Measurements from ENCODE around the gene TP53BP1. TPM values are rescaled to one million over a fixed set of nuclear protein-coding genes. Genes with fewer than 3 reads are reported as not detected.

The TP53BP1 gene
- polyA plus RNA-seq, 3 donors from 2014 or later = 0.55 to 7.8 (median 3.0) TPM

- no peak overlapping the region for H3K4me3 Mint-ChIP-seq
- no peaks in the 10 kb centered on the region for H3K36me3 Mint-ChIP-seq
- H3K27ac Mint-ChIP-seq = no peak overlapping the region
- no peak for DNase-seq
- no peaks in the 10 kb centered on the region for H3K9me3 Mint-ChIP-seq
- H3K27me3 Mint-ChIP-seq (ENCODE audit: low read depth in 3 of 3) = peaks cover 0 to 3% (median 0%) of the 10 kb centered on the region in 3 donors
- no peaks in the 10 kb centered on the region for H3K4me1 Mint-ChIP-seq
These were observed 32.2 kb upstream of the TP53BP1 start for GRCh38 chr15:43525131-43525530.

GRCh38 chr15:43524254-43524845 is 31.4 kb upstream of the TP53BP1 start:
- Mint-ChIP-seq H3K4me3 (no peak overlapping the region), H3K4me1 (no peaks in the 10 kb centered on the region), H3K27ac (peak overlapping the region in 1 of 6 donors; percentile 35), H3K36me3 (no peaks in the 10 kb centered on the region), H3K9me3 (no peaks in the 10 kb centered on the region), H3K27me3 (ENCODE audit: low read depth in 3 of 3) (peaks cover 0 to 7% (median 0%) of the 10 kb centered on the region in 3 donors)
- no peak for DNase-seq

- Mint-ChIP-seq H3K27me3 (ENCODE audit: low read depth in 3 of 3) (peaks cover 0 to 9% (median 3%) of the 10 kb centered on the region in 3 donors), H3K4me3 (no peak overlapping the region), H3K9me3 (no peaks in the 10 kb centered on the region), H3K36me3 (no peaks in the 10 kb centered on the region), H3K27ac (no peak overlapping the region), H3K4me1 (peaks cover 0 to under 1% of the 10 kb centered on the region in 2 donors)
- DNase-seq = no peak
These were observed 30.7 kb upstream of the TP53BP1 start for GRCh38 chr15:43523646-43524045.

GRCh38 chr15:43522247-43522646 is 29.3 kb upstream of the TP53BP1 start:
- DNase-seq = no peak
- Mint-ChIP-seq H3K4me1 (peaks cover 6 to 12% of the 10 kb centered on the region in 2 donors), H3K36me3 (no peaks in the 10 kb centered on the region), H3K27ac (no peak overlapping the region), H3K9me3 (no peaks in the 10 kb centered on the region), H3K27me3 (ENCODE audit: low read depth in 3 of 3) (peaks cover 0 to 16% (median 5%) of the 10 kb centered on the region in 3 donors), H3K4me3 (no peak overlapping the region)

- no peak overlapping the region for H3K27ac Mint-ChIP-seq
- peaks cover 0 to 16% (median 8%) of the 10 kb centered on the region in 3 donors for H3K27me3 Mint-ChIP-seq (ENCODE audit: low read depth in 3 of 3)
- H3K4me3 Mint-ChIP-seq = no peak overlapping the region
- no peaks in the 10 kb centered on the region for H3K9me3 Mint-ChIP-seq
- peaks cover 6 to 15% of the 10 kb centered on the region in 2 donors for H3K4me1 Mint-ChIP-seq
- H3K36me3 Mint-ChIP-seq = no peaks in the 10 kb centered on the region
- no peak for DNase-seq
These were observed 28.5 kb upstream of the TP53BP1 start for GRCh38 chr15:43521419-43521818.

GRCh38 chr15:43520138-43520537 is 27.2 kb upstream of the TP53BP1 start:
- Mint-ChIP-seq H3K27ac (peak overlapping the region in 1 of 6 donors; percentile 61), H3K9me3 (no peaks in the 10 kb centered on the region), H3K36me3 (no peaks in the 10 kb centered on the region), H3K4me3 (no peak overlapping the region), H3K4me1 (peaks cover 6 to 15% of the 10 kb centered on the region in 2 donors), H3K27me3 (ENCODE audit: low read depth in 3 of 3) (peaks cover 5 to 21% (median 10%) of the 10 kb centered on the region in 3 donors)
- no peak for DNase-seq

GRCh38 chr15:43519196-43519595 is 26.2 kb upstream of the TP53BP1 start:
- Mint-ChIP-seq H3K4me3 (peak overlapping the region in 1 of 5 donors; percentile 42), H3K4me1 (peaks cover 6 to 15% of the 10 kb centered on the region in 2 donors), H3K36me3 (no peaks in the 10 kb centered on the region), H3K27me3 (ENCODE audit: low read depth in 3 of 3) (peaks cover 5 to 20% (median 13%) of the 10 kb centered on the region in 3 donors), H3K9me3 (no peaks in the 10 kb centered on the region), H3K27ac (no peak overlapping the region)
- no peak for DNase-seq

- peak overlapping the region in 1 of 6 donors; percentile 49 for H3K27ac Mint-ChIP-seq
These were observed 25.3 kb upstream of the TP53BP1 start for GRCh38 chr15:43518197-43518761.

GRCh38 chr15:43517354-43518196 is 24.6 kb upstream of the TP53BP1 start, which contains the start of gene MAP1A:
MAP1A (plus strand) TSS chr15:43517608; CDS start chr15:43521474, 3,866 bp downstream.
- Mint-ChIP-seq H3K27me3 (ENCODE audit: low read depth in 3 of 3) (peaks cover 8 to 18% (median 13%) of the 10 kb centered on the region in 3 donors), H3K4me3 (peak within 1 kb of the TSS in 3 of 5 donors; percentile 38 to 54 (median 45)), H3K9me3 (no peaks in the 10 kb centered on the region), H3K4me1 (peaks cover 6 to 15% of the 10 kb centered on the region in 2 donors), H3K27ac (peak within 1 kb of the TSS in 1 of 6 donors; percentile 49), H3K36me3 (no peaks in the 10 kb centered on the region)
- no peak for DNase-seq

More at GRCh38 chr15:43518197-43518761, 25.3 kb upstream of the TP53BP1 start:
- Mint-ChIP-seq H3K4me3 (peak overlapping the region in 3 of 5 donors; percentile 38 to 54 (median 45)), H3K36me3 (no peaks in the 10 kb centered on the region), H3K9me3 (no peaks in the 10 kb centered on the region), H3K27me3 (ENCODE audit: low read depth in 3 of 3) (peaks cover 8 to 18% (median 13%) of the 10 kb centered on the region in 3 donors), H3K4me1 (peaks cover 6 to 15% of the 10 kb centered on the region in 2 donors)
- no peak for DNase-seq

GRCh38 chr15:43516801-43517353 is 23.9 kb upstream of the TP53BP1 start:
- Mint-ChIP-seq H3K4me3 (no peak overlapping the region), H3K36me3 (no peaks in the 10 kb centered on the region), H3K27ac (no peak overlapping the region), H3K9me3 (no peaks in the 10 kb centered on the region), H3K27me3 (ENCODE audit: low read depth in 3 of 3) (peaks cover 10 to 18% (median 13%) of the 10 kb centered on the region in 3 donors), H3K4me1 (peaks cover 6 to 15% of the 10 kb centered on the region in 2 donors)
- no peak for DNase-seq

- Mint-ChIP-seq H3K9me3 (no peaks in the 10 kb centered on the region), H3K27me3 (ENCODE audit: low read depth in 3 of 3) (peaks cover 15 to 21% (median 18%) of the 10 kb centered on the region in 3 donors), H3K27ac (no peak overlapping the region), H3K4me3 (no peak overlapping the region), H3K4me1 (peaks cover 12 to 20% of the 10 kb centered on the region in 2 donors), H3K36me3 (no peaks in the 10 kb centered on the region)
- DNase-seq = no peak
These were observed 23.2 kb upstream of the TP53BP1 start for GRCh38 chr15:43516185-43516584.

- H3K4me3 Mint-ChIP-seq = no peak overlapping the region
- no peak for DNase-seq
- H3K36me3 Mint-ChIP-seq = no peaks in the 10 kb centered on the region
- peaks cover 15 to 23% of the 10 kb centered on the region in 2 donors for H3K4me1 Mint-ChIP-seq
- no peaks in the 10 kb centered on the region for H3K9me3 Mint-ChIP-seq
- H3K27ac Mint-ChIP-seq = peak overlapping the region in 1 of 6 donors; percentile 49
- H3K27me3 Mint-ChIP-seq (ENCODE audit: low read depth in 3 of 3) = peaks cover 20 to 26% (median 22%) of the 10 kb centered on the region in 3 donors
These were observed 22.8 kb upstream of the TP53BP1 start for GRCh38 chr15:43515741-43516140.

GRCh38 chr15:43514241-43515057 is 21.5 kb upstream of the TP53BP1 start:
- peaks cover 26 to 33% of the 10 kb centered on the region in 2 donors for H3K4me1 Mint-ChIP-seq
- H3K27ac Mint-ChIP-seq = no peak overlapping the region
- DNase-seq = peak in 2 of 3 donors; percentile 11 to 15

More at GRCh38 chr15:43514241-43515057, 21.5 kb upstream of the TP53BP1 start:
- Mint-ChIP-seq H3K4me3 (no peak overlapping the region), H3K36me3 (no peaks in the 10 kb centered on the region), H3K9me3 (no peaks in the 10 kb centered on the region), H3K27me3 (ENCODE audit: low read depth in 3 of 3) (peaks cover 25 to 29% (median 26%) of the 10 kb centered on the region in 3 donors)

Data from immature natural killer cell (primary cell).